Hepatocyte (in vitro differentiated cells): ENCODE results near the gene TPPP3. TPM values are rescaled to one million over a fixed set of nuclear protein-coding genes. Genes with fewer than 3 reads are reported as not detected.

Experiments used
- DNase-seq: peaks from one replicate; pipeline ENCODE4 v3.0.0-alpha.2; 2016; ENCODE audit warnings: low spot score
- H2AFZ ChIP-seq: fragments of 200-600 bp; sonication (generic); 2 replicates; pipeline ENCODE4 v1.6.0; 2016; ENCODE audit warnings: antibody characterized with exemption, mild to moderate bottlenecking
- H3K27ac ChIP-seq: fragments of 200-600 bp; sonication (generic); 2 replicates; pipeline ENCODE4 v1.5.1; 2016; ENCODE audit warnings: mild to moderate bottlenecking
- H3K27me3 ChIP-seq: fragments of 200-600 bp; sonication (generic); 2 replicates; pipeline ENCODE4 v1.6.1; 2016
- H3K36me3 ChIP-seq: fragments of 200-600 bp; sonication (generic); replicated peaks from 2 replicates; pipeline ENCODE4 v1.5.1; 2016; ENCODE audit warnings: low read depth; ENCODE audit not compliant: insufficient read depth
- H3K4me1 ChIP-seq: fragments of 200-600 bp; sonication (generic); 2 replicates; pipeline ENCODE4 v1.5.1; 2016; ENCODE audit warnings: mild to moderate bottlenecking, moderate library complexity; ENCODE audit not compliant: insufficient read depth
- H3K4me2 ChIP-seq: fragments of 200-600 bp; sonication (generic); 2 replicates; pipeline ENCODE4 v1.6.0; 2016
- H3K4me3 ChIP-seq: fragments of 200-600 bp; sonication (generic); 2 replicates; pipeline ENCODE4 v1.5.1; 2016; ENCODE audit warnings: mild to moderate bottlenecking
- H3K79me2 ChIP-seq: fragments of 200-600 bp; sonication (generic); 2 replicates; pipeline ENCODE4 v1.6.0; 2017; ENCODE audit warnings: mild to moderate bottlenecking
- H3K9me2 ChIP-seq: fragments of 200-600 bp; sonication (generic); replicated peaks from 2 replicates; pipeline ENCODE4 v1.6.0; 2017; ENCODE audit warnings: mild to moderate bottlenecking; ENCODE audit not compliant: insufficient read depth
- H3K9me3 ChIP-seq: fragments of 200-600 bp; sonication (generic); 2 replicates; pipeline ENCODE4 v1.5.1; 2016; ENCODE audit warnings: low read depth, mild to moderate bottlenecking
- H4K20me1 ChIP-seq: fragments of 200-600 bp; sonication (generic); 2 replicates; pipeline ENCODE4 v1.6.0; 2016; ENCODE audit warnings: mild to moderate bottlenecking; ENCODE audit not compliant: insufficient read depth, poor library complexity, severe bottlenecking
- CTCF ChIP-seq: fragments of 200-600 bp; sonication (generic); IDR thresholded peaks from 2 replicates; pipeline ENCODE4 v1.5.1; 2016; ENCODE audit warnings: antibody characterized with exemption, mild to moderate bottlenecking; ENCODE audit not compliant: poor library complexity
- EZH2 ChIP-seq: fragments of 200-600 bp; sonication (generic); IDR thresholded peaks from 2 replicates; pipeline ENCODE4 v1.6.1; 2016; ENCODE audit warnings: antibody characterized with exemption, mild to moderate bottlenecking, borderline replicate concordance
- EZH2phosphoT487 ChIP-seq: fragments of 200-600 bp; sonication (generic); IDR thresholded peaks from one replicate; pipeline ENCODE4 v1.6.1; 2018; ENCODE audit warnings: antibody characterized with exemption, mild to moderate bottlenecking, low read depth, moderate library complexity; ENCODE audit not compliant: unreplicated experiment, severe bottlenecking
- WGBS: methylation state at CpG from one replicate; pipeline ENCODE4 v1.1.6; 2016; ENCODE audit warnings: low lambda C conversion rate; ENCODE audit errors: missing lambda C conversion rate; 5-methylcytosine and 5-hydroxymethylcytosine counted together
- polyA plus RNA-seq: library from polyadenylated mRNA; unstranded; fragments of >200 nt; fragmentation: Nextera tagmentation; extraction: Ambion mirVana; gene quantifications from 2 replicates; pipeline ENCODE4 v1.2.1, GENCODE V29; 2016
- total RNA-seq: library from RNA; depleted of rRNA; stranded (reverse); fragments of >200 nt; gene quantifications from 2 replicates; pipeline ENCODE4 v1.2.3, GENCODE V29; 2014

TPPP3 gene
- total and polyA plus RNA-seq, 2 experiments from 2014 or later, result 3.2 to 20.1 TPM

GRCh38 chr16:67349172-67349571 lies 44.1 kb downstream of the TPPP3 start:
- TF ChIP-seq EZH2 (no peak), CTCF (peak; percentile 11)
- Histone ChIP-seq H3K27me3 (no peaks in the 10 kb centered on the region), H3K36me3 (no peaks in the 10 kb centered on the region), H3K4me1 (no peaks in the 10 kb centered on the region), H3K9me3 (no peaks in the 10 kb centered on the region), H4K20me1 (no peaks in the 10 kb centered on the region), H3K79me2 (no peaks in the 10 kb centered on the region), H3K4me2 (no peak overlapping the region), H3K4me3 (no peak overlapping the region), H2AFZ (no peak overlapping the region), H3K27ac (no peak overlapping the region), H3K9me2 (no peaks in the 10 kb centered on the region)
- DNase-seq, result no peak

GRCh38 chr16:67346341-67346740 lies 47.0 kb downstream of the TPPP3 start:
- TF ChIP-seq EZH2phosphoT487, result no peak
- Histone ChIP-seq H3K27ac (no peak overlapping the region), H2AFZ (no peak overlapping the region), H3K9me3 (no peaks in the 10 kb centered on the region), H3K4me1 (no peaks in the 10 kb centered on the region), H3K79me2 (no peaks in the 10 kb centered on the region), H3K4me2 (no peak overlapping the region), H3K9me2 (no peaks in the 10 kb centered on the region), H4K20me1 (no peaks in the 10 kb centered on the region), H3K4me3 (no peak overlapping the region), H3K27me3 (no peaks in the 10 kb centered on the region), H3K36me3 (no peaks in the 10 kb centered on the region)
- 70% methylated on average over 3 of the region's 3 CpGs for WGBS
- no peak for DNase-seq

- H3K79me2 ChIP-seq, result no peaks in the 10 kb centered on the region
- no peaks in the 10 kb centered on the region for H3K36me3 ChIP-seq
- no peak overlapping the region for H3K4me3 ChIP-seq
- H3K4me1 ChIP-seq, result no peaks in the 10 kb centered on the region
- H3K27ac ChIP-seq, result no peak overlapping the region
- WGBS, result 91% methylated on average over 1 of the region's 1 CpG
- no peaks in the 10 kb centered on the region for H3K9me2 ChIP-seq
- H3K27me3 ChIP-seq, result no peaks in the 10 kb centered on the region
- no peak for DNase-seq
- TF ChIP-seq EZH2 (no peak), EZH2phosphoT487 (no peak), CTCF (no peak)
- H4K20me1 ChIP-seq, result no peaks in the 10 kb centered on the region
- no peak overlapping the region for H3K4me2 ChIP-seq
- no peaks in the 10 kb centered on the region for H3K9me3 ChIP-seq
- no peak overlapping the region for H2AFZ ChIP-seq
Measured at GRCh38 chr16:67345401-67345800, 47.9 kb downstream of the TPPP3 start.

- Histone ChIP-seq H2AFZ (no peak overlapping the region), H3K4me1 (no peaks in the 10 kb centered on the region), H3K9me3 (no peaks in the 10 kb centered on the region), H3K4me3 (no peak overlapping the region), H4K20me1 (no peaks in the 10 kb centered on the region), H3K9me2 (no peaks in the 10 kb centered on the region), H3K36me3 (no peaks in the 10 kb centered on the region), H3K27ac (no peak overlapping the region), H3K27me3 (no peaks in the 10 kb centered on the region), H3K79me2 (no peaks in the 10 kb centered on the region), H3K4me2 (no peak overlapping the region)
- no peak for DNase-seq
- no peak for TF ChIP-seq EZH2phosphoT487
- no peak for TF ChIP-seq EZH2
- TF ChIP-seq CTCF, result no peak
- 85% methylated on average over 4 of the region's 4 CpGs for WGBS
Measured at GRCh38 chr16:67342616-67343015, 50.7 kb downstream of the TPPP3 start.
